ENCODE measurements around the gene PLCL2.
"Not testable (repeated sequence)": the region's sequence is repeated elsewhere in the genome, so short reads cannot be mapped to it uniquely, and the experiment has no call there.

Gene PLCL2

GRCh38 chr3:17118771-17119170 is 234.0 kb downstream of the PLCL2 start:
- TF ChIP-seq POLR2A (IDR thresholded peaks at IDR 0.05; ENCODE audit: low read depth, low read length), result no peak
- TF ChIP-seq SPI1 (IDR thresholded peaks at IDR 0.05; ENCODE audit: low read depth, low read length), result no peak
- no peak for TF ChIP-seq PAX5 (IDR thresholded peaks at IDR 0.05; ENCODE audit: insufficient read depth, low read length, severe bottlenecking)
- TF ChIP-seq POLR2AphosphoS5 (IDR thresholded peaks at IDR 0.05; ENCODE audit: low read depth, low read length), result no peak
- TF ChIP-seq TAF1 (IDR thresholded peaks at IDR 0.05; ENCODE audit: low read depth, low read length), result no peak
- no peak for TF ChIP-seq POU2F2 (IDR thresholded peaks at IDR 0.05; ENCODE audit: low read depth, low read length)
- no peak for FAIRE-seq

GRCh38 chr3:17119201-17120072 is 234.7 kb downstream of the PLCL2 start:
- no peak for DNase-seq (ENCODE audit: insufficient read length, low spot score)
- FAIRE-seq, result no peak
- TF ChIP-seq PAX5 (IDR thresholded peaks at IDR 0.05; ENCODE audit: insufficient read depth, low read length, severe bottlenecking) (no peak), POLR2AphosphoS5 (IDR thresholded peaks at IDR 0.05; ENCODE audit: low read depth, low read length) (no peak), POLR2A (IDR thresholded peaks at IDR 0.05; ENCODE audit: low read depth, low read length) (no peak), TAF1 (IDR thresholded peaks at IDR 0.05; ENCODE audit: low read depth, low read length) (no peak), SPI1 (IDR thresholded peaks at IDR 0.05; ENCODE audit: low read depth, low read length) (no peak), POU2F2 (IDR thresholded peaks at IDR 0.05; ENCODE audit: low read depth, low read length) (no peak)

More at GRCh38 chr3:17118771-17119170, 234.0 kb downstream of the PLCL2 start:
- DNase-seq (ENCODE audit: insufficient read length, low spot score), result no peak

- FAIRE-seq, result no peak
- TF ChIP-seq POU2F2 (IDR thresholded peaks at IDR 0.05; ENCODE audit: low read depth, low read length) (no peak), TAF1 (IDR thresholded peaks at IDR 0.05; ENCODE audit: low read depth, low read length) (no peak), SPI1 (IDR thresholded peaks at IDR 0.05; ENCODE audit: low read depth, low read length) (no peak), PAX5 (IDR thresholded peaks at IDR 0.05; ENCODE audit: insufficient read depth, low read length, severe bottlenecking) (no peak)
- DNase-seq (ENCODE audit: insufficient read length, low spot score), result no peak
Observed at GRCh38 chr3:17120115-17120514, 235.4 kb downstream of the PLCL2 start.

GRCh38 chr3:17121336-17121735 is 236.6 kb downstream of the PLCL2 start:
- TF ChIP-seq TAF1 (IDR thresholded peaks at IDR 0.05; ENCODE audit: low read depth, low read length), result no peak
- TF ChIP-seq POLR2AphosphoS5 (IDR thresholded peaks at IDR 0.05; ENCODE audit: low read depth, low read length), result no peak
- TF ChIP-seq SPI1 (IDR thresholded peaks at IDR 0.05; ENCODE audit: low read depth, low read length), result no peak
- no peak for TF ChIP-seq POLR2A (IDR thresholded peaks at IDR 0.05; ENCODE audit: low read depth, low read length)
- no peak for TF ChIP-seq PAX5 (IDR thresholded peaks at IDR 0.05; ENCODE audit: insufficient read depth, low read length, severe bottlenecking)
- TF ChIP-seq POU2F2 (IDR thresholded peaks at IDR 0.05; ENCODE audit: low read depth, low read length), result no peak
- FAIRE-seq, result no peak
- no peak for DNase-seq (ENCODE audit: insufficient read length, low spot score)

GRCh38 chr3:17122758-17123157 is 238.0 kb downstream of the PLCL2 start:
- DNase-seq (ENCODE audit: insufficient read length, low spot score) (no peak), FAIRE-seq (no peak)
- no peak for TF ChIP-seq SPI1 (IDR thresholded peaks at IDR 0.05; ENCODE audit: low read depth, low read length)
- TF ChIP-seq PAX5 (IDR thresholded peaks at IDR 0.05; ENCODE audit: insufficient read depth, low read length, severe bottlenecking), result no peak
- no peak for TF ChIP-seq POLR2A (IDR thresholded peaks at IDR 0.05; ENCODE audit: low read depth, low read length)
- TF ChIP-seq TAF1 (IDR thresholded peaks at IDR 0.05; ENCODE audit: low read depth, low read length), result no peak
- TF ChIP-seq POLR2AphosphoS5 (IDR thresholded peaks at IDR 0.05; ENCODE audit: low read depth, low read length), result no peak
- TF ChIP-seq POU2F2 (IDR thresholded peaks at IDR 0.05; ENCODE audit: low read depth, low read length), result no peak

GRCh38 chr3:17125738-17126442 is 241.1 kb downstream of the PLCL2 start:
- TF ChIP-seq POLR2A (IDR thresholded peaks at IDR 0.05; ENCODE audit: low read depth, low read length), result no peak
- TF ChIP-seq POU2F2 (IDR thresholded peaks at IDR 0.05; ENCODE audit: low read depth, low read length), result no peak
- no peak for TF ChIP-seq SPI1 (IDR thresholded peaks at IDR 0.05; ENCODE audit: low read depth, low read length)
- TF ChIP-seq TAF1 (IDR thresholded peaks at IDR 0.05; ENCODE audit: low read depth, low read length), result no peak
- TF ChIP-seq PAX5 (IDR thresholded peaks at IDR 0.05; ENCODE audit: insufficient read depth, low read length, severe bottlenecking), result no peak
- no peak for TF ChIP-seq POLR2AphosphoS5 (IDR thresholded peaks at IDR 0.05; ENCODE audit: low read depth, low read length)
- DNase-seq (ENCODE audit: insufficient read length, low spot score) (no peak), FAIRE-seq (no peak)

GRCh38 chr3:17128671-17129070 is 243.9 kb downstream of the PLCL2 start:
- not testable (repeated sequence) for DNase-seq (ENCODE audit: insufficient read length, low spot score); FAIRE-seq

GRCh38 chr3:17129556-17129955 is 244.8 kb downstream of the PLCL2 start:
- no peak for DNase-seq (ENCODE audit: insufficient read length, low spot score)
- FAIRE-seq, result no peak
- no peak for TF ChIP-seq POU2F2 (IDR thresholded peaks at IDR 0.05; ENCODE audit: low read depth, low read length)
- TF ChIP-seq TAF1 (IDR thresholded peaks at IDR 0.05; ENCODE audit: low read depth, low read length), result no peak
- TF ChIP-seq PAX5 (IDR thresholded peaks at IDR 0.05; ENCODE audit: insufficient read depth, low read length, severe bottlenecking), result no peak
- no peak for TF ChIP-seq POLR2AphosphoS5 (IDR thresholded peaks at IDR 0.05; ENCODE audit: low read depth, low read length)
- TF ChIP-seq POLR2A (IDR thresholded peaks at IDR 0.05; ENCODE audit: low read depth, low read length), result no peak
- no peak for TF ChIP-seq SPI1 (IDR thresholded peaks at IDR 0.05; ENCODE audit: low read depth, low read length)

- DNase-seq (ENCODE audit: insufficient read length, low spot score) (no peak), FAIRE-seq (no peak)
- TF ChIP-seq POLR2A (IDR thresholded peaks at IDR 0.05; ENCODE audit: low read depth, low read length) (no peak), PAX5 (IDR thresholded peaks at IDR 0.05; ENCODE audit: insufficient read depth, low read length, severe bottlenecking) (no peak), SPI1 (IDR thresholded peaks at IDR 0.05; ENCODE audit: low read depth, low read length) (no peak), TAF1 (IDR thresholded peaks at IDR 0.05; ENCODE audit: low read depth, low read length) (no peak), POLR2AphosphoS5 (IDR thresholded peaks at IDR 0.05; ENCODE audit: low read depth, low read length) (no peak), POU2F2 (IDR thresholded peaks at IDR 0.05; ENCODE audit: low read depth, low read length) (no peak)
Observed at GRCh38 chr3:17130956-17131355, 246.2 kb downstream of the PLCL2 start.
